ENCODE results near the gene TMEM129. TPM values are rescaled to one million over a fixed set of nuclear protein-coding genes. Genes with fewer than 3 reads are reported as not detected.

Gene TMEM129
- total and polyA plus RNA-seq, 4 donors = 14.8 to 36.4 (median 25.8) TPM

- no peaks in the 10 kb centered on the region for H3K36me3 ChIP-seq (ENCODE audit: control insufficient read depth in 1 of 2, insufficient read depth in 2 of 2, low read length in 1 of 2)
- ATAC-seq (ENCODE audit: low FRiP score) (no peak), DNase-seq (no peak)
- WGBS, 2 donors = 93 to 95% methylated on average over 15 of the region's 15 CpGs
- H3K27me3 ChIP-seq (ENCODE audit: control insufficient read depth in 1 of 2, insufficient read depth in 2 of 2, low read length in 1 of 2) = no peaks in the 10 kb centered on the region
- no peaks in the 10 kb centered on the region for H3K9me3 ChIP-seq (ENCODE audit: control insufficient read depth, low read length)
- no peaks in the 10 kb centered on the region for H3K4me1 ChIP-seq (ENCODE audit: control insufficient read depth in 1 of 2, insufficient read depth in 2 of 2, low read length in 2 of 2)
- intact Hi-C loops (cut with DNase I) = no loop called here
- H3K4me3 ChIP-seq (ENCODE audit: low read length in 2 of 2) = no peak overlapping the region
- no peak overlapping the region for H3K27ac ChIP-seq (ENCODE audit: low read depth in 1 of 2, low read length in 2 of 2)
Measured at GRCh38 chr4:1667273-1667672, 53.9 kb downstream of the TMEM129 start.

- intact Hi-C loops (cut with DNase I) = no loop called here
- DNase-seq = no peak
- no peak for ATAC-seq (ENCODE audit: low FRiP score)
- H3K4me1 ChIP-seq (ENCODE audit: control insufficient read depth in 1 of 2, insufficient read depth in 2 of 2, low read length in 2 of 2) = no peaks in the 10 kb centered on the region
- WGBS, 2 donors = 21 to 25% methylated on average over 12 of the region's 12 CpGs
- no peaks in the 10 kb centered on the region for H3K9me3 ChIP-seq (ENCODE audit: control insufficient read depth, low read length)
- H3K36me3 ChIP-seq (ENCODE audit: control insufficient read depth in 1 of 2, insufficient read depth in 2 of 2, low read length in 1 of 2) = no peaks in the 10 kb centered on the region
- H3K27ac ChIP-seq (ENCODE audit: low read depth in 1 of 2, low read length in 2 of 2) = no peak overlapping the region
- H3K27me3 ChIP-seq (ENCODE audit: control insufficient read depth in 1 of 2, insufficient read depth in 2 of 2, low read length in 1 of 2) = no peaks in the 10 kb centered on the region
- no peak overlapping the region for H3K4me3 ChIP-seq (ENCODE audit: low read length in 2 of 2)
Measured at GRCh38 chr4:1666391-1666790, 54.7 kb downstream of the TMEM129 start.

Other genes starting within 250 kb of the TMEM129 start
- gene FAM53A, start 37.0 kb downstream of the TMEM129 start, total RNA-seq = 1 to 10 TPM; 1.5 to 1.9 TPM
- under 1 TPM in 1 of 2 donors, not detected in 1; 0.77 TPM for gene FAM53A, start 37.0 kb downstream of the TMEM129 start, polyA plus RNA-seq
- 10 to 100 TPM; 25.1 to 25.3 TPM for gene SLBP, start 9.0 kb downstream of the TMEM129 start, total RNA-seq
- gene SLBP, start 9.0 kb downstream of the TMEM129 start, polyA plus RNA-seq = 10 to 100 TPM; 27.2 to 35.1 TPM
- 10 to 100 TPM in 1 of 2 donors, 1 to 10 TPM in 1; 7.6 to 16.1 TPM for gene TACC3, start 198 bp upstream of the TMEM129 start, total RNA-seq
- gene TACC3, start 198 bp upstream of the TMEM129 start, polyA plus RNA-seq = 1 to 10 TPM; 5.2 to 9.3 TPM
- gene FGFR3, start 72.0 kb upstream of the TMEM129 start, total RNA-seq = 1 to 10 TPM; 1.2 to 4.0 TPM
- gene FGFR3, start 72.0 kb upstream of the TMEM129 start, polyA plus RNA-seq = 1 to 10 TPM; 1.0 to 2.4 TPM
- gene LETM1, start 134.8 kb upstream of the TMEM129 start, total RNA-seq = 10 to 100 TPM; 25.3 to 25.6 TPM
- gene LETM1, start 134.8 kb upstream of the TMEM129 start, polyA plus RNA-seq = 10 to 100 TPM in 1 of 2 donors, 1 to 10 TPM in 1; 6.8 to 12.4 TPM
- gene NSD2, start 150.1 kb upstream of the TMEM129 start, total RNA-seq = 10 to 100 TPM; 47.2 to 56.6 TPM
- 10 to 100 TPM in 1 of 2 donors, 1 to 10 TPM in 1; 8.0 to 10.9 TPM for gene NSD2, start 150.1 kb upstream of the TMEM129 start, polyA plus RNA-seq

All from aorta (tissue), 5 donors.